HFF-Myc (cell line): ENCODE measurements around the gene ARL15.

Source experiments
- DNase-seq: peaks from one replicate; pipeline ENCODE4 v3.0.0-alpha.2; 2011; ENCODE audit warnings: low read depth; ENCODE audit errors: extremely low read depth
- H3K4me3 ChIP-seq: replicated peaks from 2 replicates; pipeline ENCODE4 v1.5.1; 2011; ENCODE audit warnings: low read depth, mild to moderate bottlenecking, control low read depth, low read length
- CTCF ChIP-seq: IDR thresholded peaks from 2 replicates; pipeline ENCODE4 v1.5.1; 2012; ENCODE audit warnings: mild to moderate bottlenecking, low read depth, low read length, control low read depth; ENCODE audit errors: missing control alignments

ARL15 gene

DNA sequence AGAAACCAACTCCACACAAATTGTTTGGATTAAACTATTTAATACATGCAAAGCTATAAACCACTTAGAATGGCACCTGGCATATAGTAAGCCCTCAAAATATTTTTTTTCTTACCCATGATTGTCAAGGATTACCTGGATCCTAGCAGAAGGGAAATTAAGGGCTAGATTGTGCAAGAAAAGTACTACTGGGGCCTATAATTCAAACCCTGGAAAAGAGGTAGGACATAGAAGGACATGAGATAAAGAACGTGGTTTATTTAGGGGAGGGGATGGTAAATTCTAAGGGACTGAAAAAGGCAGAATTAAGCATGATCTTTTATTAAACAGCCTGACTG, 14.9 kb upstream of the ARL15 start:
- H3K4me3 ChIP-seq: no peak overlapping the region
- no peak for DNase-seq
- no peak for TF ChIP-seq CTCF

GRCh38 chr5:54324651-54325271, 14.4 kb upstream of the ARL15 start:
- DNase-seq: no peak
- TF ChIP-seq CTCF: no peak
- H3K4me3 ChIP-seq: no peak overlapping the region

- no peak for DNase-seq
- H3K4me3 ChIP-seq: no peak overlapping the region
- no peak for TF ChIP-seq CTCF
Observed at GRCh38 chr5:54323495-54323894, 13.1 kb upstream of the ARL15 start.

DNA sequence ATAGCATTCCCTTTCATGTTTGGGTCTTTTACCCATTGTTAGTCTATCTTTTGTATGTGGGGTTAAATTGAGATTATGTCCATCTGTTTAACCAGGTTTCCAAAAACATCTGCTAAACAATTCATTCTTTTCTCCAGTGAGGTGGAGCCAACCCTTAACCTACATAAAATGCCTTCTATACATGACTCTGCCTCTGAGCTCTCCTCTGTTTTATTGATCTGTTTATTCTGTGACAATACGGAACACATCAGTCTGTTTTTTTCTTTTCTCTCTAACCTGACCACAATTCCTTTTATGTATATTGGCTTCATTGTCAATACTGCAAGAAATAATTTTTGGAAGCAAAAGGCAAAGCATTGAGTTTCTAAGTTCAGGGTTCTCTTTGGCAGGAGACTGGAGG, 9.9 kb upstream of the ARL15 start:
- H3K4me3 ChIP-seq: no peak overlapping the region
- TF ChIP-seq CTCF: no peak
- no peak for DNase-seq

- TF ChIP-seq CTCF: no peak
- DNase-seq: no peak
- H3K4me3 ChIP-seq: no peak overlapping the region
Observed at GRCh38 chr5:54317511-54318260, 7.3 kb upstream of the ARL15 start.

- H3K4me3 ChIP-seq: no peak overlapping the region
- no peak for DNase-seq
- no peak for TF ChIP-seq CTCF
Observed at GRCh38 chr5:54315736-54316528, 5.6 kb upstream of the ARL15 start.
